Mammary epithelial cell (primary cell): ENCODE data around the gene LGR4.

Source experiments
- EZH2 ChIP-seq: IDR thresholded peaks from 2 replicates; pipeline ENCODE4 v1.6.1; 2012; ENCODE audit warnings: low read length, inconsistent platforms, borderline replicate concordance
- TF ChIP-seq, protein P1 (sequence below), 2 donors: IDR thresholded peaks in 1 of 2; conservative IDR thresholded peaks in 1 of 2; 2 replicates each; pipeline ENCODE4 v1.5.1; 2011 to 2012; ENCODE audit warnings: inconsistent platforms in 2 of 2, low read length in 2 of 2, mild to moderate bottlenecking in 2 of 2, control low read depth in 1 of 2, low read depth in 1 of 2; ENCODE audit not compliant: insufficient read depth in 1 of 2; ENCODE audit errors: extremely low read depth in 1 of 2

DNA sequence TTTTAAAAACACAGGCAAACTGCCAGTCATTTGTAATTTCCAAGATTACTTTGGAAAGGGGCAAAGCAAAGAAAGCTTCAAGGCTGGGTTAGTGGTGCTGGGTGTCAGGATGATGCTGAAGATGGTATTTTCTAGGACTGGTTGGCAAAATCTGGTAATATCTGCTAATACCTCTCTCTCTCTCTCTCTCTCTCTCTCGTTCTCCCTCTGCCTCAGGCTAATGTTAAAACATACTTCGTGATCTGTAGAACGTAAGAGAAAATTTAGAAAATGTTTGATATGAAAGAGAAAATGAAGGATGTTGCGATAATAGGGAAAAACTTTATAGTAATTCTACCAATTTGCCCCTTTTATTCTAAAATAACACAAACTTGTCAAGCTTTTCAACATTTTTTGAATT lies 9.4 kb upstream of the LGR4 start:
- TF ChIP-seq, protein P1, sequence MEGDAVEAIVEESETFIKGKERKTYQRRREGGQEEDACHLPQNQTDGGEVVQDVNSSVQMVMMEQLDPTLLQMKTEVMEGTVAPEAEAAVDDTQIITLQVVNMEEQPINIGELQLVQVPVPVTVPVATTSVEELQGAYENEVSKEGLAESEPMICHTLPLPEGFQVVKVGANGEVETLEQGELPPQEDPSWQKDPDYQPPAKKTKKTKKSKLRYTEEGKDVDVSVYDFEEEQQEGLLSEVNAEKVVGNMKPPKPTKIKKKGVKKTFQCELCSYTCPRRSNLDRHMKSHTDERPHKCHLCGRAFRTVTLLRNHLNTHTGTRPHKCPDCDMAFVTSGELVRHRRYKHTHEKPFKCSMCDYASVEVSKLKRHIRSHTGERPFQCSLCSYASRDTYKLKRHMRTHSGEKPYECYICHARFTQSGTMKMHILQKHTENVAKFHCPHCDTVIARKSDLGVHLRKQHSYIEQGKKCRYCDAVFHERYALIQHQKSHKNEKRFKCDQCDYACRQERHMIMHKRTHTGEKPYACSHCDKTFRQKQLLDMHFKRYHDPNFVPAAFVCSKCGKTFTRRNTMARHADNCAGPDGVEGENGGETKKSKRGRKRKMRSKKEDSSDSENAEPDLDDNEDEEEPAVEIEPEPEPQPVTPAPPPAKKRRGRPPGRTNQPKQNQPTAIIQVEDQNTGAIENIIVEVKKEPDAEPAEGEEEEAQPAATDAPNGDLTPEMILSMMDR (conservative IDR thresholded peaks at IDR 0.05 in 1 of 2, IDR thresholded peaks at IDR 0.05 in 1 of 2; ENCODE audit: extremely low read depth in 1 of 2, insufficient read depth in 1 of 2, low read depth in 1 of 2, low read length in 2 of 2) = no peak
- no peak for TF ChIP-seq EZH2
